Measurements from ENCODE around the gene TBC1D19.

DNA sequence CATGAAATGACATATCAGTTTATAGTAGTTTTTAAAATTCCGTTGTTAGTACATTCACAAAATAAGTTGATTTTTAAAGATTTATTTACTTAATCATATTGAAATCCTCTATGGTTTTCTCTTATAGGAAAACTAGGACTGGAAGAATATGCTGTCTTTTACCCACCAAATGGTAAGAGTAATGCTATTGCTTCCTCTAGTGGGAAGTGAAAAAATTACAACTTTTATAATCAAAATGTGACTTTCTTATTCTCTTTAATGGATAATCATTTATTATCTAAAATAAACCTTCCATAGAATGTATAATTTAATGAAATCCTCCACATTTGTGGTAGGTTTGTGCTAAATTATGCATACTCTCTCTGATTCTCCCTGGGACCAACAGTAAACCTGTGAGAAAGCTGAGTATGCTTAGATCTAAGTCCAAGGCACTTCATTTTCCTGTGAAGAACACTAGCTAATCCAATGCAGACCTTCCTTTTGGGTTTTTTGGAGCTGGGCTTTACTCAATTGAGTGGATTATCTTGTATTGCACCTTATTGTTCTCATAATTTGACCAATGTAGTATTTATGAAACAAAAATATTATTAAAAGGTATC lies 136.2 kb downstream of the TBC1D19 start:
- TF ChIP-seq, protein P1, sequence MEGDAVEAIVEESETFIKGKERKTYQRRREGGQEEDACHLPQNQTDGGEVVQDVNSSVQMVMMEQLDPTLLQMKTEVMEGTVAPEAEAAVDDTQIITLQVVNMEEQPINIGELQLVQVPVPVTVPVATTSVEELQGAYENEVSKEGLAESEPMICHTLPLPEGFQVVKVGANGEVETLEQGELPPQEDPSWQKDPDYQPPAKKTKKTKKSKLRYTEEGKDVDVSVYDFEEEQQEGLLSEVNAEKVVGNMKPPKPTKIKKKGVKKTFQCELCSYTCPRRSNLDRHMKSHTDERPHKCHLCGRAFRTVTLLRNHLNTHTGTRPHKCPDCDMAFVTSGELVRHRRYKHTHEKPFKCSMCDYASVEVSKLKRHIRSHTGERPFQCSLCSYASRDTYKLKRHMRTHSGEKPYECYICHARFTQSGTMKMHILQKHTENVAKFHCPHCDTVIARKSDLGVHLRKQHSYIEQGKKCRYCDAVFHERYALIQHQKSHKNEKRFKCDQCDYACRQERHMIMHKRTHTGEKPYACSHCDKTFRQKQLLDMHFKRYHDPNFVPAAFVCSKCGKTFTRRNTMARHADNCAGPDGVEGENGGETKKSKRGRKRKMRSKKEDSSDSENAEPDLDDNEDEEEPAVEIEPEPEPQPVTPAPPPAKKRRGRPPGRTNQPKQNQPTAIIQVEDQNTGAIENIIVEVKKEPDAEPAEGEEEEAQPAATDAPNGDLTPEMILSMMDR (conservative IDR thresholded peaks at IDR 0.05; ENCODE audit: low read length), result peak; percentile 84
- no peak for TF ChIP-seq EZH2phosphoT487 (IDR thresholded peaks at IDR 0.05; ENCODE audit: borderline replicate concordance)

Measured in Loucy (cell line).